A673 (cell line): ENCODE measurements around the gene KIAA1614.

ENCODE experiments used
- CTCF ChIP-seq: fragments of 300-800, 200-600 bp; sonication (generic); conservative IDR thresholded peaks from 2 replicates; pipeline ENCODE4 v1.5.1; 2017; ENCODE audit warnings: low read depth, mild to moderate bottlenecking, antibody characterized with exemption, low read length, moderate library complexity, mixed read lengths
- EZH2 ChIP-seq: fragments of 200-600 bp; sonication (generic); IDR thresholded peaks from 2 replicates; pipeline ENCODE4 v1.6.1; 2017; ENCODE audit warnings: borderline replicate concordance, low read depth, mild to moderate bottlenecking, mixed read lengths, antibody characterized with exemption, low read length; ENCODE audit not compliant: poor library complexity, severe bottlenecking

- no peak for TF ChIP-seq CTCF
- TF ChIP-seq EZH2 = no peak
Measured at GRCh38 chr1:180916771-180917170, 4.1 kb downstream of the KIAA1614 start.
